Lung microvascular endothelial cell (primary cell): ENCODE results near the gene OTC. TPM values are rescaled to one million over a fixed set of nuclear protein-coding genes. Genes with fewer than 3 reads are reported as not detected.

Experiments
- DNase-seq, 2 donors: peaks; one replicate each; pipeline versions ENCODE4 v3.0.0 to v3.0.0-alpha.2; 2010; ENCODE audit warnings: low read depth in 2 of 2
- total RNA-seq: library from RNA; depleted of rRNA; stranded (reverse); fragments of >200 nt; gene quantifications from 2 replicates; pipeline ENCODE4 v1.2.1, GENCODE V29; 2014

OTC gene
- total RNA-seq, 1 donor from 2014 or later = 1.2 TPM

- DNase-seq = peak; percentile 69 to 83
These were observed 5.6 kb downstream of the OTC start for GRCh38 chrX:38357747-38358673.

- DNase-seq = no peak
These were observed 10.6 kb downstream of the OTC start for GRCh38 chrX:38363046-38363445.

- no peak for DNase-seq
These were observed 13.6 kb downstream of the OTC start for GRCh38 chrX:38365954-38366353.

DNA sequence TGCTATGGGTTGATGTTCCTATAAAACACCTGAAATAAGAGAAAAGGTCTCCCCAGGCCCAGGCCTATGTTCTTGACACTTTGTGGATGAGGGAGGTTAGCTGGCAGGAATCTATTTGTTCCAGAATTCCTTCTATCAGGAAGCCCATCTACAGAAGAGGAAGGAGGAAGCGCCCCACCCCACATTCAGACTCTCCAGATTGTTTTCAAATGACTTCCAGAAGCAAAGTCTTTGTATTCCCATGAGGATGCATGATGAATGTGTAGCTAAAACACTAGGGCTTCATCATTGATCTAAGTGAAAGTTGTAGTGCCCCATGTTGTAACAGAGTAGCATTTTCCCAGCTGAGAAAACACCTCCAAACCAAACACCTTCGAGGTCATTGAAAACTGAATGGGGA lies 16.4 kb downstream of the OTC start:
- DNase-seq = peak in 1 of 2 donors; percentile 3

- DNase-seq = no peak
These were observed 19.2 kb downstream of the OTC start for GRCh38 chrX:38371641-38372040.

- DNase-seq = no peak
These were observed 22.0 kb downstream of the OTC start for GRCh38 chrX:38374431-38374830.

GRCh38 chrX:38375891-38376290 lies 23.5 kb downstream of the OTC start:
- DNase-seq = peak; percentile 19 to 43

DNA sequence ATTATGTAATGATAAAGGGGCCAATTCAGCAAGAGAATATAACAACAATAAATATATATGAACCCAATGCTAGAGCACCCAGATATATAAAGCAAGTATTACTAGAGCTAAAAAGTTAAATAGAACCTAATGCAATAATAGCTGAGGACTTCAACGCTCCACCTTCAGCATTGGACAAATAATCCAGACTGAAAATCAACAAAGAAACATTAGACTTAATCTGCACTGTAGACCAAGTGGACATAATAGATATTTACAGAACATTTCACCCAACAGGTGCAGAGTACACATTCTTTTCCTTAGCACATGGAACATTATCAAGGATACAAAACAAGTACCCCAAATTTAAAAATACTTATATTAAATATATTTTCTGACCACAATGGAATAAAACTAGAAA lies 24.3 kb downstream of the OTC start:
- no peak for DNase-seq

DNA sequence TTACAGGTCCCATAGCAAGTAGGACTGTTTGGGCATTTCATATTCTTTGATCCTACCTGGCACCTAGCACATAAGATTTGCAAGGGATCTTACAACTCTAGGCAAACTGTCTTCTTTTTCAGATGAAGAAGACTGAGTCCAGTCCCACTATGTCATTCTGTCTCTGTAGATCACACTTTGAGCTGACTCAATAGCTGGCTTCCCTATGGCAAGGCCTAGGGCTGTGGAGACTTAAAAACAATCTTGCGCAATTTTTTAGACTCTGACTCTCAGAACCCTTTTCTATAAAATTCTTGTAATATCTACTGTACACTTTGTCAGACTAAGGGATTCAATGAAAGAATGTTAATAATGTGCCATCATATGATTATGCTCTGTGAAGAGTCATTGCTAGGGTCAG lies 26.7 kb downstream of the OTC start:
- DNase-seq = no peak

- no peak for DNase-seq
These were observed 30.3 kb downstream of the OTC start for GRCh38 chrX:38382663-38383062.

DNA sequence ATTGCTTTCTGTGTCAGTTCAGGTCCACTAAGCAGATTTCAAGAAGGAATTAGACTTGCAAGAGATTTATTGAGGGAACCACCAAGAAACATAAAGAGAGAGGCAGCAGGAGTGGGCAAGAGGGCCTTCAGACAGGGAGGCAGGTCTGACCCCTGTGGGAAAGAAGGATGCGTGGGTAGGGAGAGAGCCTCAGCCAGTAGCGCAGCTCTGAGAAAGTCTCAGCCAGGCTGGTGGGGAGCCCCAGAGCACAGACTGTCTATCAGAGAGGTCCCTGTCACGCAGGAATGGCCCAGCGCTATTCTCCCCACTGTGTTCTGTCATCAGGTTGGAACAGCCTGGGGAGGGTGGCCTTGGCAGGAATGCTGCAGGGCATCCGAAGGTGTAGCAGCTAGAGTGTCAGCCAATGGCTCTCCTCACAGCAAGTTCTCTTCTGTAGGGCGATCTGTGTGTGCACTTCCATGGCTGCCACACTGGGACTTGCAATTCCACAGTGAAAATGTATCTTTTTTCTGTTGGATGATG lies 48.0 kb downstream of the OTC start:
- DNase-seq = no peak

DNA sequence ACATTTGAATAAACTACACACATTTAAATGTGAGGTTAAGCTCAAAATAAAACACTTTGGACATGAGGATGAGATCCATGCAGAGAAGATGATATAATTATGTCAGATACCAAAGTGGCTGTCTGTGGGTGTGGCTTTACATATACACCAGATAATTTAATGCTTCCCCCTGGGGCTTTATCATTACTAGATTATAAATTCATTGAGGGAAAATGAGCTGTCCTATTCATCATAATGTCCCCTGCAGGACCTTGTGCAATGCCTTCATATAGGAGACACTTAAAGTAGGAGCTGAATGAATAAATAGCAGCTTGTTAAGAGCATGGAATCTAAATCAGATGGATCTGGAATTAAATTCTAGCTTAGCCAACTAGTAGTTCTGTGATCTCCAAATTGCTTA lies 49.7 kb downstream of the OTC start:
- no peak for DNase-seq

DNA sequence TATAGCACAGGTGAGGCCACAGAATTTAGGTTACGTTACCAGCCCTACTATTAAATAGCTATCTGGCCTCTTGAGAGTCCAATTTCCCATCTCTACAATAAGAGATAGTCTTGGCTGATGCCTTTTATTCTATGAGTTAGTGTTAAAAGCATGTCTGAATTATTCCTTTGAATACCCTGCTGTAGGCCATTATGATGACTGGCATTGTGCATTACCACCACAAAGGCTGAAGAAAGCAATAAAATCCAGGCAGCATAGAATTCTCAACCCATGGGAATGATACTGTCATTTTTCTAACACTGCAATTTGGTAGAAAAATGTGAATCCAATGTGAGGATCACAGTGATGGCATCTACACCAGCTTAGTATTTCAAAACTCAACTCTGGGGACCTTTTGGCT lies 51.4 kb downstream of the OTC start:
- no peak for DNase-seq

GRCh38 chrX:38407126-38407525 lies 54.7 kb downstream of the OTC start:
- DNase-seq = no peak

GRCh38 chrX:38409289-38409688 lies 56.9 kb downstream of the OTC start:
- no peak for DNase-seq

DNA sequence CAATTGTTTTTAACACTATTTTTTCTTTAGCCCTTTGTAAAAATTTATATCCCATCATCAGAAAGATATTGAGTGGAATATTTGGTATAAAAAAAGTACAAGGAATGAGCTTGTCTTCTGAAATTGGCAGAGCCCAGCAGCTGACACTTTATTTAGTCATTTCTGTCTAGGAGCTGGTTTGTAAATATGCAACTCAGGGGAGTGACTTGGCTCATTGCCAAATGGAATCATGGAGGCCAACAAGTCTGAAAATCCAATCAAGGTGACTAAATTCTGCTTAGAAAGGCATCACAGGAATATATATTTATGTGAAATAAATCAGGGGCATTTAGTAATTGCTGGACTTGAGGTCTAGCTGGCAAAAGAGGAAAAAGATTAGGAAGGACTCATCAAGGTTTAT lies 74.4 kb downstream of the OTC start:
- DNase-seq = peak; percentile 0 to 20

GRCh38 chrX:38431525-38431924 lies 79.1 kb downstream of the OTC start:
- DNase-seq = no peak

DNA sequence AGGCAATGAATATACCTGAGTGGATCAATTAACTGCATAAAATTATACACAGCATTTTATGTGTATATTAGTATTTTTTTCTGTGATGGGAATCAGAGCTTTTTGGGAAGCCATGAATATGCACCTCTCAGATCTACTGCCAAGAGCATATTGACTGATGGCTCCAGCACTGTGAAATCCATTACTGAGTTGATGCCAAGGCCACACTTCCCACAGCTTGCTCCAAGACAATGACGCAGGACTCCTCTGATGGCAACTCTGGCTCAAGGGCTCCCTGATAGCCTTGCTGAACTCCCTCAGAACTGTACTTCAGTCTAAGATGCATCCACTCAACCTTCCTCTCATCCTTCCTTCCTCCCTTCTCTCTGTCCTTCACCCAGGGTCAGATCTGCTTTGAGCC lies 82.7 kb downstream of the OTC start:
- no peak for DNase-seq

GRCh38 chrX:38437093-38437492 lies 84.7 kb downstream of the OTC start:
- no peak for DNase-seq

- no peak for DNase-seq
These were observed 85.9 kb downstream of the OTC start for GRCh38 chrX:38438321-38438720.

DNA sequence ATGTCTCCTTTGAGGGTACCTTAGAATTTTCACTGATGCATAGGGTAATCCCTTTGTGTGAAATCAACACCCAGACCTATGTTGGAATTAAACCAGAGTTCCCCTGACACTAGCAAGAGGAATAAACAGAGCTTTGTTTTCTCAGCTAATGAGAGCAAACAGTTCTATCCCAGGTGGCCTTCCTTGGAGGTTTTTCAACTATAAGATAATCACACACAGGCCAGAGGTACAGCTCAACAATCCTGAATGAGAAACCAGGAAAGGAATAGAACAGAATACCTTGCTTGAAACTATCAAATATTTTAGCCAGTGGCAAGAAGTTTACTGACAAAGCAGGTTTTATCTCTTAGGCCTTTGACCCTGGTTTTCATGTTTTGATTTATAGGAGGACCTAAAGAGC lies 100.2 kb downstream of the OTC start:
- no peak for DNase-seq

GRCh38 chrX:38458071-38458470 lies 105.7 kb downstream of the OTC start:
- DNase-seq = peak in 1 of 2 donors; percentile 8

DNA sequence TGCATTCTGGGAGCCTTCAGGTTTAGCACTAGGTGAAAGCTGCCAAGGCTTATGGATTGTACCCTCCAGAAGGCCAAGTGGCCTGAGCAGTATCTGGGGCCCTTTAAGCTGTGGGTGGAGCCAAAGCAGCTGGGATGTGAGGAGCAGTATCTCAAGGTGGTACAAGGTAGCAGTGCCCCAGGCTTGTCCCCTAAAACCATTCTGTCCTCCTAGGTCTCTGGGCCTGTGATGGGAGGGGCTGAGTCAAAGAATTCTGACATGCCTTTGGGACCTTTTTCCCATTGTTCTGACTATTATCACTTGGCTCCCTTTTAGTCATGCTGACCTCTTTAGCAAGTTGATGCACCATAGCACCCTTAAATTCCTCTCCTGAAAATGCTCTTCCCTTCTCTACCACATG lies 109.9 kb downstream of the OTC start:
- no peak for DNase-seq
